GM13976 (cell line): ENCODE results near the gene ZCCHC10.
"Not testable (repeated sequence)": the region's sequence is repeated elsewhere in the genome, so short reads cannot be mapped to it uniquely, and the experiment has no call there.

Experiments used
- DNase-seq: peaks from one replicate; pipeline ENCODE4 v3.0.0; 2012; ENCODE audit warnings: low spot score
- in situ Hi-C: fragments of 300-500 bp; cut with MboI; formaldehyde crosslinking; loops from one replicate; pipeline ENCODE4 v1.12.0; 2022; ENCODE audit warnings: low sequenced_read_pairs, mixed read lengths, inconsistent platforms; ENCODE audit not compliant: unreplicated experiment
- TF ChIP-seq, protein P1 (sequence below): IDR thresholded peaks from 2 replicates; pipeline ENCODE4 v1.5.1; 2012; ENCODE audit warnings: borderline replicate concordance, mild to moderate bottlenecking; ENCODE audit not compliant: insufficient read depth; ENCODE audit errors: extremely low read depth, missing control alignments, control extremely low read depth

The ZCCHC10 gene

DNA sequence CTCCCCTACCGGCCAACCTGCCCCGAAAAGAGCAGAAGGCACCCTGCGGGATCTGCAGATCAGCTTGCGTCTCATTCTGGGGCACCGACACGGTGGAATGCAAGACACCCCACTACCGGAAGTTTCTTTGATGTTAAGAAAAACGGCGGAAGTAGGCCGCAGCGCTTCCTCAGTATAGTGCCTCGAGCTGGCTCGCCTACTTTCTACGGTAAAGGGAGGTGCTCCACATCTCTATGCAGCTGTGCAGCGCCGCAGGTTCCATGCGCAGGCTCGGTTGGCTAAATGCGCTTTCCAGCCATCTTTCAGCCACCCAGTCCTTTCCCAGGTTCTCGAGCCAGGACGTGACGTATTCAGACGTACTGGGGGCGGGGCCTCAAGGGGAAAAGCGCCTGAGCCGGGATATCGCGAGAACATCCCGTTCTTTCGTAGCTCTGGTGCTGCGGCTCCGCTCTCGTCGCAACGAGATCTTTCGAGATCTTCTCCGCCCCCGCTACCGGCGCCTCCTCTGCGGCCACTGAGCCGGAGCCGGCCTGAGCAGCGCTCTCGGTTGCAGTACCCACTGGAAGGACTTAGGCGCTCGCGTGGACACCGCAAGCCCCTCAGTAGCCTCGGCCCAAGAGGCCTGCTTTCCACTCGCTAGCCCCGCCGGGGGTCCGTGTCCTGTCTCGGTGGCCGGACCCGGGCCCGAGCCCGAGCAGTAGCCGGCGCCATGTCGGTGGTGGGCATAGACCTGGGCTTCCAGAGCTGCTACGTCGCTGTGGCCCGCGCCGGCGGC lies 25.4 kb upstream of the ZCCHC10 start, which contains the start of gene HSPA4:
HSPA4 (plus strand) TSS at position 472 of the 775 bp plus-strand sequence; CDS start at position 710, 238 bp downstream.
- in situ Hi-C loops = no loop called here

DNA sequence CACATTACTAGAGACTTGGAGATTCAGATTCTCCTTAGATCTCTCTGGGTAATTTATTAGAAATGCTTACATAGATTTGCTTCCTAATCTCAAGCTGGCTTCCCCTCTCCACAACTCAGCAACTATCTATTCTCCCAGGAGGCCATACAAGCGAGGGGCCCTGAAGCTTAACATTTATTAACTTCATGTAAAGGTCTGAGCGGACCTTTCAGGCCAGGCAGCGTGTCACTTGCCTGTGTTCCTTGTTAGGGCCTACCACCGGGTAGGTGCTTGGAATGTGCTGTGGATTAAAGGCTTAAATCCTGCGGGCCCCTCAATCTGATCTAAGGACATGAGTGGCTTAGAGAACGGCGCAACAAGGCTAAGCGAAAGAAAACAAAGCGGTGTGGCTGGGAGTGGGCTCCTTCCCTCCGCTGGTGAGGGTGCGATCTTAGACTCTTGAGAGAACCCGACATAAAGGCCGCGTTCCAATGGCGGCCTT lies 24.8 kb upstream of the ZCCHC10 start:
- TF ChIP-seq, protein P1, sequence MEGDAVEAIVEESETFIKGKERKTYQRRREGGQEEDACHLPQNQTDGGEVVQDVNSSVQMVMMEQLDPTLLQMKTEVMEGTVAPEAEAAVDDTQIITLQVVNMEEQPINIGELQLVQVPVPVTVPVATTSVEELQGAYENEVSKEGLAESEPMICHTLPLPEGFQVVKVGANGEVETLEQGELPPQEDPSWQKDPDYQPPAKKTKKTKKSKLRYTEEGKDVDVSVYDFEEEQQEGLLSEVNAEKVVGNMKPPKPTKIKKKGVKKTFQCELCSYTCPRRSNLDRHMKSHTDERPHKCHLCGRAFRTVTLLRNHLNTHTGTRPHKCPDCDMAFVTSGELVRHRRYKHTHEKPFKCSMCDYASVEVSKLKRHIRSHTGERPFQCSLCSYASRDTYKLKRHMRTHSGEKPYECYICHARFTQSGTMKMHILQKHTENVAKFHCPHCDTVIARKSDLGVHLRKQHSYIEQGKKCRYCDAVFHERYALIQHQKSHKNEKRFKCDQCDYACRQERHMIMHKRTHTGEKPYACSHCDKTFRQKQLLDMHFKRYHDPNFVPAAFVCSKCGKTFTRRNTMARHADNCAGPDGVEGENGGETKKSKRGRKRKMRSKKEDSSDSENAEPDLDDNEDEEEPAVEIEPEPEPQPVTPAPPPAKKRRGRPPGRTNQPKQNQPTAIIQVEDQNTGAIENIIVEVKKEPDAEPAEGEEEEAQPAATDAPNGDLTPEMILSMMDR = no peak
- in situ Hi-C loops = no loop called here
- DNase-seq = no peak

More for the DNA sequence above, 25.4 kb upstream of the ZCCHC10 start, which contains the start of gene HSPA4:
- TF ChIP-seq, protein P1 = no peak
- DNase-seq = peak; percentile 99

DNA sequence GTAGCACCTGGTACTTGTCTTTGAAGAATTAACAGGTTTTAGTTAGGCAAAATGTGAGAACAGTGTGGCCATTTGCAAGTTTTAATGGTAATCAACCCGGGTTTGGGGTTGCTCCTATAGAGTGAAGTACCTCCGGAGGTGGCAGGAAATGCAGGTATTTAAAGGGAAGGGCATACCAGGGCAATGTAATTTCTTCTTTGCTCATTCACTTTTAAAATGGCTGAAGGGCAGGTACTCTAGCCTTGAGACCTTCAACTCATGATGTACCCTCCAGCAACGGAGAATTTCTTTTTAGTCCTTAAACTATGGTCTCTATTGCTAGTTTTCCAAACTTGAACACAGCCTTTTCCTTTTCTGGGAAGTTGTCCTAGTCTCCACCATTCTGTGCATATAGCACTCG lies 24.2 kb upstream of the ZCCHC10 start:
- in situ Hi-C loops = no loop called here

DNA sequence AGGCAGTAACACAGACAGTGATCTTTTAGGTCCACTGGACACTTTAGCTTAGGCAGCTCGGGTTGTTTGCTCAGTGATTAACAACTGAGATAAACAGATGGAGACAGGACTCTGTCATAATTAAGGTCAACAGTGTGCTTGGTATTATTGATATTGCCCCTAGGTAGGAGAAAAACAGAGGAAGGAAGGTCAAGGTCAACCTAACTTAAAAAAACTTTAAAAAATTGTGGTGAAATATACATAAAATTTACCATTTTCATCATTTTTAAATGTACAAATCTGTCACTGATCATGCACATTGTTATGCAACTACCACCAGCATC lies 23.3 kb upstream of the ZCCHC10 start:
- DNase-seq = no peak
- in situ Hi-C loops = no loop called here
- TF ChIP-seq, protein P1 = no peak

More for the DNA sequence above, 24.2 kb upstream of the ZCCHC10 start:
- TF ChIP-seq, protein P1 = no peak
- DNase-seq = no peak

DNA sequence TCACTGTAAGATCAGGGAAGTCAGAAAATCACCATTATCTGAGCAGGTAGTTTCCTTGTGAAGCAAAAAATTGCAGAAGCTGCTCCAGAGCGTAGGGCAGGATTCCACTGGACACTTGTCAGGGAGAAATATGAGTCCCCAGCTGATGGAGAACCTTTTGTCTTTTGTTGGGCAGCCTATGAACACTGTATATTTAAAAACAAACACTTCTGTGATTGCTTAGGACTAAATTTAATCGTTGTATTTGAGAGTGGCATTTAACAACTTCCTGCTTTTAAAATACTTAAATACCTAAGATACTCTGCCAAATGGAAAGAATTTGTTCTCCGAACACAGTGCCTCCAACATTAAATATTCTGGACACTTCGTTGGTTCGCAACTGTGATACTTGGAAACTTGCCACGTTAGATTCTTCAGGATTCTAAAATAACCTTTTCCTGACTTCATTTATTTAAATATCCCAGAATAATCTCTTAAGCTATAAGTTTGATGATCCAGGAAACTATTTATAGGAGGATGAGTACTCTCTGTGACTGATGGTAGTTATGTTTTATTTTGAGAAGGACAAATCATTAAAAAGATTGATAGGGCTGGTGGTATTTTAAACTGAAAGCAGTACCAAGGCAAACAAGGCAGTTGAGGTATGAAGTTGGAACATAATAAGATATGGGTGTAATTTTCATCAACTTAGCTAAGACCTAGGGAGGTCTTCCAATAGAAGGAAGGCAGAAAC lies 22.8 kb upstream of the ZCCHC10 start:
- TF ChIP-seq, protein P1 = no peak
- no peak for DNase-seq
- in situ Hi-C loops = no loop called here

DNA sequence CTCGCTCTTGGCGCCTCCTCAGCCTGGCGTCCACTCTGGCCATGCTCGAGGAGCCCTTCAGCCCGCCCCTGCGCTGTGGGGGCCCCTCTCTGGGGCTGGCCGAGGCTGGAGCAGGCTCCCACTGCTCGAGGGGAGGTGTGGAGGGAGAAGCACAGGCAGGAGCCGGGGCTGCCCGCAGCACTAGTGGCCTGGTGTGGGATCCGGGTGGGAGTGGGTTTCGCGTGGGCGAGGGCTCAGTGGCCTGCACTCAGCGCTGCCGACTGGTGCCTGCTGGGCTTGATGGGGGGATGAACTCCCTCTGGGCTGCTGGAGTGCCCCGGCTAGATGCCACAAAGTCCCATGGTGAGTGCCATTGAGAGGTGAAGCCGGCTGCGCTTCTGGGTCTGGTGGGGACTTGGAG lies 21.1 kb upstream of the ZCCHC10 start:
- in situ Hi-C loops = no loop called here
- TF ChIP-seq, protein P1 = no peak
- no peak for DNase-seq

DNA sequence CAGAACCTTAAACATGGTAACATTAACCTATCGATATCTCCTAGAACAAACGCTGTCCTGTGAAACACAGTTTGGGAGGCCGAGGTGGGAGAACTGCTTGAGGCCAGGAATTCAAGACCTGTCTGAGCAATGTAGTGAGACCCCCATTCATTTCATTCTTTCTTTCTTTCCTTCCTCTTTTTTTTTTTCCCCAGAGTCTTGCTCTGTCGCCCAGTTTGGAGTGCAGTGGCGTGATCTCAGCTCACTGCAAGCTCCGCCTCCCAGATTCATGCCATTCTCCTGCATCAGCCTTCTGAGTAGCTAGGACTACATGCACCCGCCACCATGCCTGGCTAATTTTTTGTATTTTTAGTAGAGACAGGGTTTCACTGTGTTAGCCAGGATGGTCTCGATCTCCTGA lies 20.2 kb upstream of the ZCCHC10 start:
- in situ Hi-C loops, DNase-seq: not testable (repeated sequence)
